ENCODE measurements around the gene LRP1B.

The LRP1B gene

GRCh38 chr2:142082368-142082767 lies 48.4 kb downstream of the LRP1B start:
- no peak for TF ChIP-seq ZNF274 (IDR thresholded peaks at IDR 0.05; ENCODE audit: low read depth, low read length)
- H3K4me3 ChIP-seq (ENCODE audit: low read length) = no peak overlapping the region

- TF ChIP-seq ZNF274 (IDR thresholded peaks at IDR 0.05; ENCODE audit: low read depth, low read length) = no peak
- no peak overlapping the region for H3K4me3 ChIP-seq (ENCODE audit: low read length)
Observed at GRCh38 chr2:142076317-142076716, 54.5 kb downstream of the LRP1B start.

- no peak for TF ChIP-seq ZNF274 (IDR thresholded peaks at IDR 0.05; ENCODE audit: low read depth, low read length)
- H3K4me3 ChIP-seq (ENCODE audit: low read length) = no peak overlapping the region
Observed at GRCh38 chr2:142075826-142076225, 55.0 kb downstream of the LRP1B start.

GRCh38 chr2:142069251-142069888 lies 61.4 kb downstream of the LRP1B start:
- no peak for TF ChIP-seq ZNF274 (IDR thresholded peaks at IDR 0.05; ENCODE audit: low read depth, low read length)

GRCh38 chr2:142065700-142066099 lies 65.1 kb downstream of the LRP1B start:
- no peak overlapping the region for H3K4me3 ChIP-seq (ENCODE audit: low read length)
- no peak for TF ChIP-seq ZNF274 (IDR thresholded peaks at IDR 0.05; ENCODE audit: low read depth, low read length)

More at GRCh38 chr2:142069251-142069888, 61.4 kb downstream of the LRP1B start:
- H3K4me3 ChIP-seq (ENCODE audit: low read length) = no peak overlapping the region

GRCh38 chr2:142065156-142065555 lies 65.7 kb downstream of the LRP1B start:
- H3K4me3 ChIP-seq (ENCODE audit: low read length) = no peak overlapping the region
- no peak for TF ChIP-seq ZNF274 (IDR thresholded peaks at IDR 0.05; ENCODE audit: low read depth, low read length)

- no peak overlapping the region for H3K4me3 ChIP-seq (ENCODE audit: low read length)
- no peak for TF ChIP-seq ZNF274 (IDR thresholded peaks at IDR 0.05; ENCODE audit: low read depth, low read length)
Observed at GRCh38 chr2:142061733-142062132, 69.1 kb downstream of the LRP1B start.

GRCh38 chr2:142058149-142058548 lies 72.7 kb downstream of the LRP1B start:
- no peak for TF ChIP-seq ZNF274 (IDR thresholded peaks at IDR 0.05; ENCODE audit: low read depth, low read length)
- no peak overlapping the region for H3K4me3 ChIP-seq (ENCODE audit: low read length)

GRCh38 chr2:142056784-142057183 lies 74.0 kb downstream of the LRP1B start:
- TF ChIP-seq ZNF274 (IDR thresholded peaks at IDR 0.05; ENCODE audit: low read depth, low read length) = no peak

GRCh38 chr2:142052220-142052863 lies 78.5 kb downstream of the LRP1B start:
- H3K4me3 ChIP-seq (ENCODE audit: low read length) = no peak overlapping the region
- no peak for TF ChIP-seq ZNF274 (IDR thresholded peaks at IDR 0.05; ENCODE audit: low read depth, low read length)

More at GRCh38 chr2:142056784-142057183, 74.0 kb downstream of the LRP1B start:
- H3K4me3 ChIP-seq (ENCODE audit: low read length) = no peak overlapping the region

GRCh38 chr2:142048581-142048980 lies 82.2 kb downstream of the LRP1B start:
- no peak for TF ChIP-seq ZNF274 (IDR thresholded peaks at IDR 0.05; ENCODE audit: low read depth, low read length)
- H3K4me3 ChIP-seq (ENCODE audit: low read length) = no peak overlapping the region

- H3K4me3 ChIP-seq (ENCODE audit: low read length) = no peak overlapping the region
- TF ChIP-seq ZNF274 (IDR thresholded peaks at IDR 0.05; ENCODE audit: low read depth, low read length) = no peak
Observed at GRCh38 chr2:142045641-142046040, 85.2 kb downstream of the LRP1B start.

GRCh38 chr2:142044197-142044596 lies 86.6 kb downstream of the LRP1B start:
- no peak for TF ChIP-seq ZNF274 (IDR thresholded peaks at IDR 0.05; ENCODE audit: low read depth, low read length)
- H3K4me3 ChIP-seq (ENCODE audit: low read length) = no peak overlapping the region

GRCh38 chr2:142042536-142043199 lies 88.1 kb downstream of the LRP1B start:
- TF ChIP-seq ZNF274 (IDR thresholded peaks at IDR 0.05; ENCODE audit: low read depth, low read length) = no peak
- no peak overlapping the region for H3K4me3 ChIP-seq (ENCODE audit: low read length)

GRCh38 chr2:142041996-142042395 lies 88.8 kb downstream of the LRP1B start:
- no peak overlapping the region for H3K4me3 ChIP-seq (ENCODE audit: low read length)
- TF ChIP-seq ZNF274 (IDR thresholded peaks at IDR 0.05; ENCODE audit: low read depth, low read length) = no peak

Data from GM08714 (cell line).